Keratinocyte (primary cell): ENCODE measurements around the gene SERTAD2.

Source experiments
- EZH2 ChIP-seq: IDR thresholded peaks from one replicate; pipeline ENCODE4 v1.6.1; 2012; ENCODE audit warnings: inconsistent platforms, mild to moderate bottlenecking, low read length, moderate library complexity
- TF ChIP-seq, protein P1 (sequence below), 3 experiments: IDR thresholded peaks in 1 of 3; conservative IDR thresholded peaks in 1 of 3; optimal IDR thresholded peaks in 1 of 3; 2 replicates in 2 of 3; 3 replicates in 1 of 3; pipeline versions ENCODE3 to v1.5.1; 2011; ENCODE audit warnings: low read length in 3 of 3, mild to moderate bottlenecking in 3 of 3, moderate library complexity in 2 of 3, control low read depth in 1 of 3, inconsistent platforms in 1 of 3; ENCODE audit not compliant: insufficient read depth in 2 of 3; ENCODE audit errors: extremely low read depth in 1 of 3

DNA sequence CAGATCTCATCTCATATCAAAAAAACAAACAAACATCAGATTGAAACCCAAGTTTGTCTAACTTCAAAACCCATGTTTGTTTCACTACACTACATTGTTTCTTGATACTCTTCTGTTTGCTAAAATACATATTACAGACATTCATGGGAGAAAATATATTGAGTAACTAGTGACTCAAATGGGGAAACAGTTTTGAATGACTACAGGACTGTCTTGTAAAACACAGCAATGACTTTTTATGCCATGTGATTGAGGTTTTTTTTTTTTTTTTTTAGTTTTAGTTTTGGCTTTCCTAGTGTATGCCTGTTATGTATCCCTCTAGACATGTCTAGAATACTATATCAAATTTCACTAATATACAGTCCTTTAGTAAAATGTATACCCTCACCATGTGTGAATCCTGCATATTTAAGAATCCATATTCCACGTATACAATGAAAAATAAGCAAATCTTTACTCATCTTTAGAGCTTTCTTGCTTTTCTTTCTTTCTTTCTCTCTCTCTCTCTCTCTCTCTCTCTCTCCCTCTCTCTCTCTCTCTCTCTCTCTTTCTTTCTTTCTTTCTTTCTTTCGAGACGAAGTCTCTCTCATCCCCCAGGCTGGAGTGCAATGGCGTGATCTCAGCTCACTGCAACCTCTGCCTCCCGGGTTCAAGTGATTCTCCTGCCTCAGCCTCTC lies 46.6 kb upstream of the SERTAD2 start:
- TF ChIP-seq, protein P1, sequence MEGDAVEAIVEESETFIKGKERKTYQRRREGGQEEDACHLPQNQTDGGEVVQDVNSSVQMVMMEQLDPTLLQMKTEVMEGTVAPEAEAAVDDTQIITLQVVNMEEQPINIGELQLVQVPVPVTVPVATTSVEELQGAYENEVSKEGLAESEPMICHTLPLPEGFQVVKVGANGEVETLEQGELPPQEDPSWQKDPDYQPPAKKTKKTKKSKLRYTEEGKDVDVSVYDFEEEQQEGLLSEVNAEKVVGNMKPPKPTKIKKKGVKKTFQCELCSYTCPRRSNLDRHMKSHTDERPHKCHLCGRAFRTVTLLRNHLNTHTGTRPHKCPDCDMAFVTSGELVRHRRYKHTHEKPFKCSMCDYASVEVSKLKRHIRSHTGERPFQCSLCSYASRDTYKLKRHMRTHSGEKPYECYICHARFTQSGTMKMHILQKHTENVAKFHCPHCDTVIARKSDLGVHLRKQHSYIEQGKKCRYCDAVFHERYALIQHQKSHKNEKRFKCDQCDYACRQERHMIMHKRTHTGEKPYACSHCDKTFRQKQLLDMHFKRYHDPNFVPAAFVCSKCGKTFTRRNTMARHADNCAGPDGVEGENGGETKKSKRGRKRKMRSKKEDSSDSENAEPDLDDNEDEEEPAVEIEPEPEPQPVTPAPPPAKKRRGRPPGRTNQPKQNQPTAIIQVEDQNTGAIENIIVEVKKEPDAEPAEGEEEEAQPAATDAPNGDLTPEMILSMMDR (optimal IDR thresholded peaks at IDR 0.05 in 1 of 3, IDR thresholded peaks at IDR 0.05 in 1 of 3, conservative IDR thresholded peaks at IDR 0.05 in 1 of 3; ENCODE audit: extremely low read depth in 1 of 3, insufficient read depth in 2 of 3, low read length in 3 of 3), result no peak
- TF ChIP-seq EZH2, result no peak
